BLaER1 treated with 17β-estradiol and CSF1 and Interleukin-3, amounts not matched to agents 10 nM and 100 nM (cell line): ENCODE results near the gene FAM120AOS.

Experiments
- H3K27ac ChIP-seq, 11 experiments: shearing (Covaris generic); formaldehyde crosslinking; 2 replicates each; pipeline ENCODE4 v1.8.1; 2022
- H3K27me3 ChIP-seq, 11 experiments: shearing (Covaris generic); formaldehyde crosslinking; 2 replicates each; pipeline ENCODE4 v1.8.1; 2022
- H3K36me3 ChIP-seq, 11 experiments: shearing (Covaris generic); formaldehyde crosslinking; 2 replicates each; pipeline ENCODE4 v1.8.1; 2022
- H3K4me1 ChIP-seq, 10 experiments: shearing (Covaris generic); formaldehyde crosslinking; 2 replicates each; pipeline ENCODE4 v1.8.1; 2022
- H3K4me2 ChIP-seq, 11 experiments: shearing (Covaris generic); formaldehyde crosslinking; 2 replicates each; pipeline ENCODE4 v1.8.1; 2022
- H3K4me3 ChIP-seq, 10 experiments: shearing (Covaris generic); formaldehyde crosslinking; 2 replicates each; pipeline ENCODE4 v1.8.1; 2022
- H3K9ac ChIP-seq, 11 experiments: shearing (Covaris generic); formaldehyde crosslinking; 2 replicates each; pipeline ENCODE4 v1.8.1; 2022
- H3K9me3 ChIP-seq, 11 experiments: shearing (Covaris generic); formaldehyde crosslinking; replicated peaks in 1 of 11; 2 replicates each; pipeline ENCODE4 v1.8.1; 2022
- H4K20me1 ChIP-seq, 11 experiments: shearing (Covaris generic); formaldehyde crosslinking; 2 replicates each; pipeline ENCODE4 v1.8.1; 2022
- Cebpa-rat ChIP-seq, 11 experiments: shearing (Covaris generic); IDR thresholded peaks; 2 replicates each; pipeline ENCODE4 v1.8.1; 2022

The FAM120AOS gene

GRCh38 chr9:93458712-93459111 is 5.3 kb upstream of the FAM120AOS start:
- H3K4me1 ChIP-seq: peaks cover 36 to 93% (median 54%) of the 10 kb centered on the region in 10 experiments
- peaks cover 0 to 60% (median 46%) of the 10 kb centered on the region in 11 experiments; a peak in 17 of 22 replicates for H3K36me3 ChIP-seq
- TF ChIP-seq Cebpa-rat (IDR thresholded peaks at IDR 0.05): no peak
- no peaks in the 10 kb centered on the region; a peak in 1 of 22 replicates for H3K9me3 ChIP-seq
- H3K4me3 ChIP-seq: no peak overlapping the region
- no peaks in the 10 kb centered on the region for H3K27me3 ChIP-seq
- peak overlapping the region in 6 of 11 experiments; percentile 11 to 95 (median 36); a peak in 10 of 22 replicates for H3K4me2 ChIP-seq
- peaks cover 15 to 98% (median 76%) of the 10 kb centered on the region in 11 experiments; a peak in 17 of 22 replicates for H4K20me1 ChIP-seq
- H3K27ac ChIP-seq: no peak overlapping the region
- no peak overlapping the region for H3K9ac ChIP-seq

- no peaks in the 10 kb centered on the region; a peak in 1 of 22 replicates for H3K9me3 ChIP-seq
- peaks cover 35 to 78% (median 46%) of the 10 kb centered on the region in 10 experiments for H3K4me1 ChIP-seq
- H3K27me3 ChIP-seq: no peaks in the 10 kb centered on the region
- H3K4me3 ChIP-seq: no peak overlapping the region
- H4K20me1 ChIP-seq: peaks cover 15 to 92% (median 66%) of the 10 kb centered on the region in 11 experiments; a peak in 17 of 22 replicates
- peaks cover 0 to 58% (median 43%) of the 10 kb centered on the region in 11 experiments; a peak in 17 of 22 replicates for H3K36me3 ChIP-seq
- no peak overlapping the region for H3K9ac ChIP-seq
- peak overlapping the region in 3 of 11 experiments; percentile 95 to 97 (median 95); a peak in 5 of 22 replicates for H3K4me2 ChIP-seq
- H3K27ac ChIP-seq: no peak overlapping the region
- no peak for TF ChIP-seq Cebpa-rat (IDR thresholded peaks at IDR 0.05)
Observed at GRCh38 chr9:93457006-93457405, 3.6 kb upstream of the FAM120AOS start.

- H3K36me3 ChIP-seq: peaks cover 0 to 58% (median 41%) of the 10 kb centered on the region in 11 experiments; a peak in 17 of 22 replicates
- no peak for TF ChIP-seq Cebpa-rat (IDR thresholded peaks at IDR 0.05)
- peak overlapping the region in 3 of 11 experiments; percentile 95 to 97 (median 95); a peak in 6 of 22 replicates for H3K4me2 ChIP-seq
- no peak overlapping the region for H3K27ac ChIP-seq
- no peaks in the 10 kb centered on the region; a peak in 1 of 22 replicates for H3K9me3 ChIP-seq
- H3K9ac ChIP-seq: no peak overlapping the region
- H3K4me3 ChIP-seq: no peak overlapping the region
- H3K27me3 ChIP-seq: no peaks in the 10 kb centered on the region
- peaks cover 32 to 73% (median 46%) of the 10 kb centered on the region in 10 experiments for H3K4me1 ChIP-seq
- peaks cover 15 to 89% (median 61%) of the 10 kb centered on the region in 11 experiments; a peak in 17 of 22 replicates for H4K20me1 ChIP-seq
Observed at GRCh38 chr9:93456504-93456903, 3.1 kb upstream of the FAM120AOS start.

GRCh38 chr9:93456022-93456421 is 2.6 kb upstream of the FAM120AOS start:
- Histone ChIP-seq H3K4me3 (no peak overlapping the region), H3K9ac (no peak overlapping the region), H3K36me3 (peaks cover 0 to 58% (median 41%) of the 10 kb centered on the region in 11 experiments; a peak in 17 of 22 replicates), H3K4me1 (peaks cover 30 to 70% (median 44%) of the 10 kb centered on the region in 10 experiments), H3K9me3 (no peaks in the 10 kb centered on the region; a peak in 1 of 22 replicates), H3K4me2 (peak overlapping the region in 5 of 11 experiments; percentile 27 to 97 (median 95); a peak in 5 of 22 replicates), H3K27ac (no peak overlapping the region), H3K27me3 (no peaks in the 10 kb centered on the region), H4K20me1 (peaks cover 15 to 87% (median 57%) of the 10 kb centered on the region in 11 experiments; a peak in 17 of 22 replicates)
- no peak for TF ChIP-seq Cebpa-rat (IDR thresholded peaks at IDR 0.05)

- no peak for TF ChIP-seq Cebpa-rat (IDR thresholded peaks at IDR 0.05)
- H3K27ac ChIP-seq: peak overlapping the region; percentile 80 to 97 (median 94)
Observed at GRCh38 chr9:93452710-93453046, 703 bp downstream of the FAM120AOS start.

GRCh38 chr9:93451849-93452709 is 1.3 kb downstream of the FAM120AOS start:
- H3K9ac ChIP-seq: peak overlapping the region; percentile 87 to 98 (median 96)
- H3K9me3 ChIP-seq: no peaks in the 10 kb centered on the region; a peak in 1 of 22 replicates
- peak overlapping the region; percentile 86 to 100 (median 97) for H3K4me3 ChIP-seq
- H3K4me2 ChIP-seq: peak overlapping the region; percentile 80 to 97 (median 86)
- H3K27ac ChIP-seq: peak overlapping the region; percentile 80 to 97 (median 94)
- peaks cover 26 to 50% (median 32%) of the 10 kb centered on the region in 10 experiments for H3K4me1 ChIP-seq
- TF ChIP-seq Cebpa-rat (IDR thresholded peaks at IDR 0.05): no peak
- peaks cover 27 to 60% (median 43%) of the 10 kb centered on the region in 11 experiments for H3K36me3 ChIP-seq
- H4K20me1 ChIP-seq: peaks cover 0 to 63% (median 33%) of the 10 kb centered on the region in 11 experiments; a peak in 14 of 22 replicates
- H3K27me3 ChIP-seq: no peaks in the 10 kb centered on the region

More at GRCh38 chr9:93452710-93453046, 703 bp downstream of the FAM120AOS start:
- Histone ChIP-seq H3K27me3 (no peaks in the 10 kb centered on the region), H3K4me1 (peaks cover 26 to 56% (median 32%) of the 10 kb centered on the region in 10 experiments), H3K36me3 (peaks cover 21 to 60% (median 41%) of the 10 kb centered on the region in 11 experiments), H3K4me2 (peak overlapping the region; percentile 80 to 97 (median 86)), H3K9me3 (no peaks in the 10 kb centered on the region; a peak in 1 of 22 replicates), H3K9ac (peak overlapping the region; percentile 87 to 98 (median 96)), H3K4me3 (peak overlapping the region; percentile 86 to 100 (median 97)), H4K20me1 (peaks cover 0 to 69% (median 31%) of the 10 kb centered on the region in 11 experiments; a peak in 14 of 22 replicates)

- Histone ChIP-seq H3K27ac (peak within 1 kb of the TSS; percentile 93 to 97 (median 94)), H3K4me1 (peaks cover 26 to 43% (median 32%) of the 10 kb centered on the region in 10 experiments), H3K9me3 (no peaks in the 10 kb centered on the region), H4K20me1 (peaks cover 0 to 59% (median 24%) of the 10 kb centered on the region in 11 experiments; a peak in 13 of 22 replicates), H3K9ac (peak within 1 kb of the TSS; percentile 92 to 98 (median 97)), H3K4me2 (peak within 1 kb of the TSS; percentile 83 to 98 (median 95)), H3K36me3 (peaks cover 36 to 60% (median 44%) of the 10 kb centered on the region in 11 experiments), H3K4me3 (peak within 1 kb of the TSS; percentile 86 to 100 (median 97)), H3K27me3 (no peaks in the 10 kb centered on the region)
- no peak for TF ChIP-seq Cebpa-rat (IDR thresholded peaks at IDR 0.05)
Observed at GRCh38 chr9:93450945-93451815, 2.2 kb downstream of the FAM120AOS start, which contains the start of gene FAM120A. Gene FAM120A (plus strand): TSS chr9:93451685. CDS start chr9:93451916, 231 bp downstream.

GRCh38 chr9:93447655-93448054 is 5.7 kb downstream of the FAM120AOS start:
- peaks cover 40 to 57% (median 48%) of the 10 kb centered on the region in 11 experiments for H3K36me3 ChIP-seq
- TF ChIP-seq Cebpa-rat (IDR thresholded peaks at IDR 0.05): no peak
- H3K27me3 ChIP-seq: no peaks in the 10 kb centered on the region
- no peak overlapping the region for H3K9ac ChIP-seq
- H3K4me2 ChIP-seq: no peak overlapping the region
- peaks cover 0 to 30% (median 6%) of the 10 kb centered on the region in 11 experiments; a peak in 6 of 22 replicates for H4K20me1 ChIP-seq
- no peak overlapping the region for H3K4me3 ChIP-seq
- H3K9me3 ChIP-seq: no peaks in the 10 kb centered on the region
- H3K4me1 ChIP-seq: peaks cover 14 to 21% (median 15%) of the 10 kb centered on the region in 10 experiments
- no peak overlapping the region for H3K27ac ChIP-seq
